Stimulated activated effector memory CD8-positive, alpha-beta T cell treated with anti-CD3 and anti-CD28 coated beads, Interleukin-12 subunit alpha, Interleukin-12 subunit beta, amount 100 ng/mL, for 72 hours (primary cell): ENCODE data around the gene TSKS.

Experiments used
- ATAC-seq: fragments of 150-1000 bp; cut with Tn5 transposase; 2 replicates; pipeline ENCODE4 v1.10.0; 2021
- DNase-seq, 2 donors: peaks; one replicate each; pipeline ENCODE4 v3.0.0; 2021 to 2022; ENCODE audit warnings: low spot score in 2 of 2
- H3K27ac Mint-ChIP-seq: one replicate; pipeline ENCODE4 v1.8.0; 2022; ENCODE audit warnings: mild to moderate bottlenecking, mixed read lengths
- H3K36me3 Mint-ChIP-seq: one replicate; pipeline ENCODE4 v1.8.0; 2022; ENCODE audit warnings: mild to moderate bottlenecking, mixed read lengths
- H3K4me1 Mint-ChIP-seq: one replicate; pipeline ENCODE4 v1.8.0; 2022; ENCODE audit warnings: mixed read lengths
- H3K4me3 Mint-ChIP-seq: one replicate; pipeline ENCODE4 v1.8.0; 2022; ENCODE audit warnings: mild to moderate bottlenecking, mixed read lengths
- H3K9me3 Mint-ChIP-seq: one replicate; pipeline ENCODE4 v1.8.0; 2022; ENCODE audit warnings: mixed read lengths

The TSKS gene, protein sequence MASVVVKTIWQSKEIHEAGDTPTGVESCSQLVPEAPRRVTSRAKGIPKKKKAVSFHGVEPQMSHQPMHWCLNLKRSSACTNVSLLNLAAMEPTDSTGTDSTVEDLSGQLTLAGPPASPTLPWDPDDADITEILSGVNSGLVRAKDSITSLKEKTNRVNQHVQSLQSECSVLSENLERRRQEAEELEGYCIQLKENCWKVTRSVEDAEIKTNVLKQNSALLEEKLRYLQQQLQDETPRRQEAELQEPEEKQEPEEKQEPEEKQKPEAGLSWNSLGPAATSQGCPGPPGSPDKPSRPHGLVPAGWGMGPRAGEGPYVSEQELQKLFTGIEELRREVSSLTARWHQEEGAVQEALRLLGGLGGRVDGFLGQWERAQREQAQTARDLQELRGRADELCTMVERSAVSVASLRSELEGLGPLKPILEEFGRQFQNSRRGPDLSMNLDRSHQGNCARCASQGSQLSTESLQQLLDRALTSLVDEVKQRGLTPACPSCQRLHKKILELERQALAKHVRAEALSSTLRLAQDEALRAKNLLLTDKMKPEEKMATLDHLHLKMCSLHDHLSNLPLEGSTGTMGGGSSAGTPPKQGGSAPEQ

GRCh38 chr19:49763230-49763629 is at the start of gene TSKS:
Gene TSKS (minus strand): TSS chr19:49763306. CDS start chr19:49763247, 59 bp downstream.
- no peak for ATAC-seq
- DNase-seq, result no peak
- Mint-ChIP-seq H3K36me3 (peaks cover 8% of the 10 kb centered on the region), H3K27ac (peak within 1 kb of the TSS; percentile 11), H3K4me3 (no peak within 1 kb of the TSS), H3K9me3 (no peaks in the 10 kb centered on the region), H3K4me1 (peaks cover 21% of the 10 kb centered on the region)

DNA sequence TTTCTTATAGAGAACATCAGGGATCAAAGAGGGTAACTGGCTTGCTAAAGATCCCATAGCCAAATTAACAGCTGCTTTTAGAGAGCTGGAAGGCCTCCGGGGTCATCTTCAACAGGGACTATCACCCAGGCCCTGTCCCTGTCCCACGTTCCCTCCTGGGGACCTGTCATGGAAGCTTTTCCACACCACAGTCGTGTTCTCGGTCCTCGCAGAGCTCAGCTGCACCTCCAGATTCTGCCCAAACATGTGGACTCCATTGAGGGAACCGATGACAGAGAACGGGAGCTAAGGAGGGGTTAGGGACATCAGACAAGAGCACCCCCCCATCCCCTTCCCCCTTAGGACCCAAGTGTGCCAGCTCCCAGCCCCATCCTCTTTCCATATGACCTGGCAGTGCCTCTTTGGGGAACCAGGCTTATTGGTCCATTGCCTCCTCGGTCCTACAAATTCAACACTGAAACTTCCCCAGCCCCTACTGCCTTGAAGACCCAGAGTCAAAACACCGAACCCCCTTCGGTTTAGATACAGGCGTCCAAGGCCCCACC is 49.4 kb upstream of the TSKS start:
- peaks cover 53% of the 10 kb centered on the region for H3K4me1 Mint-ChIP-seq
- peak overlapping the region; percentile 85 for H3K4me3 Mint-ChIP-seq
- no peaks in the 10 kb centered on the region for H3K9me3 Mint-ChIP-seq
- H3K36me3 Mint-ChIP-seq, result peaks cover 41% of the 10 kb centered on the region
- no peak for ATAC-seq
- no peak for DNase-seq
- peak overlapping the region; percentile 98 for H3K27ac Mint-ChIP-seq

DNA sequence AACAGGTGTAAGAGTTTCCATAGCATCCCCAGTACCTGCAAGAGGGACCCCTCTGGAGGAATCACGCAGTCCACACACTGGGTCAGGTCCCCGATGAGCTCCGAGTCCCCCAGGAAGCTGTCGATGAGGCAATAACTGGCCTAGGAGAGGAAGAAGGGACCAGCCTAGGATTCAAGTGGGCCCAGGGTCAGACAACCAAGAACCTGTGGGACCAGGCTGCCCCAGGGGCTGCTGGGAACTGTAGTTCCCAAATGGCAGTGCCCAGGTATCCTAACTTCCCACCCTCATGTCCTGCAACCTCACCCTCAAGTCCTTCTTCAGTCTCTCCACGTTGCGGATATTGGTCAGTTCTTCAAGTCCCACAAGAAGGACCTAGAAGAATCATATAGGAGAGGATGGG is 48.2 kb upstream of the TSKS start:
- no peak for DNase-seq
- peaks cover 52% of the 10 kb centered on the region for H3K4me1 Mint-ChIP-seq

GRCh38 chr19:49809941-49810389 is 46.9 kb upstream of the TSKS start:
- DNase-seq, result no peak
- Mint-ChIP-seq H3K36me3 (peaks cover 39% of the 10 kb centered on the region), H3K4me3 (peak overlapping the region; percentile 85), H3K27ac (peak overlapping the region; percentile 88), H3K9me3 (no peaks in the 10 kb centered on the region), H3K4me1 (peaks cover 52% of the 10 kb centered on the region)
- no peak for ATAC-seq

More for the DNA sequence above, 48.2 kb upstream of the TSKS start:
- peak overlapping the region; percentile 85 for H3K4me3 Mint-ChIP-seq
- peak overlapping the region; percentile 34 for H3K27ac Mint-ChIP-seq
- H3K36me3 Mint-ChIP-seq, result peaks cover 37% of the 10 kb centered on the region
- no peak for ATAC-seq
- no peaks in the 10 kb centered on the region for H3K9me3 Mint-ChIP-seq

DNA sequence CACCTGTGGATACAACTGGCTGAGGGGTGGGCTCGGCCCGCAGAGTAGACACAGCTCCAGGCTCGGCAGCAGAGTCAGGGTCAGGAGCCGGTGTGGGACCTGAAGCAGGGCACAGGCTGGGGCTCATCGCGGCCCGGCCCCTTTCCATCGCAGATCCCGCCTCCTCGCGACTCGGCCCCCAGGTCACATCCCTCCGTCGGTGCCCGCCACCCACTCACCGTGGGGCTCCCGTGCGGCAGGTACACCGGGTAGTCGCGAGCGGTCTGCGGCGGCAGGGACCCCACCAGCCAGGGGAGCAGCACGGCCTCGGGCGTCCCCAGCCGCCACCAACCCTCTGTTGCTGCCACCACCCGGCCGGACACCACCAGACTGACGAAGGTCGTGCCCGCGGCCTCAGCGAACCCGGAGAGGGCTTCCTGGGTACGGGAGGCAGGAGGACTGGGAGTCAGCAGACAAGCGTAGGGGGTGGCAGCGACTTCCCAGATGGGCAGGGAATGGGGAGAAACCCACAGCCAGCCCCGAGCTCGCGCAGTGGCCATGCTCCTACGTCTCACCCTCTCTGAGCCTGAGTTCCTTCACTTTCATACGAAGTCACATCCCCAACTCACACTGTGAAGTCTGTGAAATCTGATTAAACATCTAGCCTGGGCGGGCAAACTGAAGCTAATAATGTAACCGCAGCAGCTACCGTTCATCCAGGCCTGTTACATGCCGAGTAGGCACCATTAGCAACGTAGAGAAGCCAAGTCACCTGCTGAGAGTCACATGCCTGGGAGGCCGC is 46.2 kb upstream of the TSKS start:
- Mint-ChIP-seq H3K4me3 (peak overlapping the region; percentile 85), H3K9me3 (no peaks in the 10 kb centered on the region), H3K36me3 (peaks cover 42% of the 10 kb centered on the region), H3K27ac (peak overlapping the region; percentile 88), H3K4me1 (peaks cover 49% of the 10 kb centered on the region)
- DNase-seq (peak; percentile 41 to 69), ATAC-seq (peak; percentile 55)

GRCh38 chr19:49808711-49809159 is 45.6 kb upstream of the TSKS start:
- H3K27ac Mint-ChIP-seq, result peak overlapping the region; percentile 88
- no peaks in the 10 kb centered on the region for H3K9me3 Mint-ChIP-seq
- peaks cover 45% of the 10 kb centered on the region for H3K4me1 Mint-ChIP-seq
- peak overlapping the region; percentile 85 for H3K4me3 Mint-ChIP-seq
- DNase-seq (peak; percentile 72 to 87), ATAC-seq (peak; percentile 52)
- peaks cover 45% of the 10 kb centered on the region for H3K36me3 Mint-ChIP-seq

GRCh38 chr19:49807904-49808675 is 45.0 kb upstream of the TSKS start:
- DNase-seq (no peak), ATAC-seq (no peak)
- Mint-ChIP-seq H3K9me3 (no peaks in the 10 kb centered on the region), H3K4me3 (peak overlapping the region; percentile 85), H3K4me1 (peaks cover 40% of the 10 kb centered on the region), H3K27ac (peak overlapping the region; percentile 88), H3K36me3 (peaks cover 44% of the 10 kb centered on the region)

DNA sequence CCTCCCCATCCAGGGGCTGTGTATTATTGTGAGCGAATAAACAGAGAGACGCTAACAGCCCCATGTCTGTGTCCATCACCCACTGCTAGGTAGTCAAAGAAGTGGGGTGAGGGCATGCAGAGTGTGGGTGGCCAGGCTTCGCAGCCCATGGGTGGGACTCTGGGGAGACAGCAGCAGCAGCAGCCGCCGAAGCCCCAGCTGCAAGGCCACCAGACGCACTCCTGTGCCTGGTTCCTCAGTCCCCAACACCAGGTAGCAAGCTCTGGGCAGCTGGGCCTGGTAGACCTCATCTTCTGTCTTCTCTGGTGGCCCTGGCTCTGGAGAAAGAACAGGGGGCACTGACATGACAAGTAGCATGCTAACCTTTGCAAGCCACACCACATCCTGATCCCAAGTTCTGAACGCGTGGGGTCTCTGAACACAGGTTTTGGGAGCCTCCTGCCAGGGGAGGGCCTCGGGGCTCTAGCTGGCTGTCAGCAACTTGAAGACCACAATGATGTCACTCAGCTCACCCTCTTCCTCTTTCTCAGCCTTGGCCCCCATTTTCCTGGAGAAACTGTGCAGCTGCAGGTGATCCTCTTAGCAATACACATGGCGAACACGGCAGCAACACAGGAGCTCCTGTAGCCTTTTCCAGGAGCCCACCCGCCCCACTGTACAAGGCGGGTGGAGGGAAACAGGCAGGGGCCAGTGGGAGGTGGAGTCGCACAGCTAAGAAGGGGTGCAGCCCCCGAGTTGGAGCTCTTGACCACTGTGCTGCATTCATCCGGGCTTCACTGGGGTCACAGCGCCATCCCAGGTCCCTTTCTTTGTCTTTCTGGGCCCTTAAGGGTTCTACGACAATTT is 44.2 kb upstream of the TSKS start:
- no peak for DNase-seq
- Mint-ChIP-seq H3K36me3 (peaks cover 43% of the 10 kb centered on the region), H3K4me1 (peaks cover 32% of the 10 kb centered on the region), H3K27ac (peak overlapping the region; percentile 58), H3K9me3 (no peaks in the 10 kb centered on the region), H3K4me3 (no peak overlapping the region)
- ATAC-seq, result no peak

- no peak for DNase-seq
- ATAC-seq, result no peak
- H3K36me3 Mint-ChIP-seq, result peaks cover 47% of the 10 kb centered on the region
- no peak overlapping the region for H3K4me3 Mint-ChIP-seq
- H3K9me3 Mint-ChIP-seq, result no peaks in the 10 kb centered on the region
- H3K4me1 Mint-ChIP-seq, result peaks cover 27% of the 10 kb centered on the region
- peak overlapping the region; percentile 55 for H3K27ac Mint-ChIP-seq
Observed at GRCh38 chr19:49806620-49806959, 43.5 kb upstream of the TSKS start.

DNA sequence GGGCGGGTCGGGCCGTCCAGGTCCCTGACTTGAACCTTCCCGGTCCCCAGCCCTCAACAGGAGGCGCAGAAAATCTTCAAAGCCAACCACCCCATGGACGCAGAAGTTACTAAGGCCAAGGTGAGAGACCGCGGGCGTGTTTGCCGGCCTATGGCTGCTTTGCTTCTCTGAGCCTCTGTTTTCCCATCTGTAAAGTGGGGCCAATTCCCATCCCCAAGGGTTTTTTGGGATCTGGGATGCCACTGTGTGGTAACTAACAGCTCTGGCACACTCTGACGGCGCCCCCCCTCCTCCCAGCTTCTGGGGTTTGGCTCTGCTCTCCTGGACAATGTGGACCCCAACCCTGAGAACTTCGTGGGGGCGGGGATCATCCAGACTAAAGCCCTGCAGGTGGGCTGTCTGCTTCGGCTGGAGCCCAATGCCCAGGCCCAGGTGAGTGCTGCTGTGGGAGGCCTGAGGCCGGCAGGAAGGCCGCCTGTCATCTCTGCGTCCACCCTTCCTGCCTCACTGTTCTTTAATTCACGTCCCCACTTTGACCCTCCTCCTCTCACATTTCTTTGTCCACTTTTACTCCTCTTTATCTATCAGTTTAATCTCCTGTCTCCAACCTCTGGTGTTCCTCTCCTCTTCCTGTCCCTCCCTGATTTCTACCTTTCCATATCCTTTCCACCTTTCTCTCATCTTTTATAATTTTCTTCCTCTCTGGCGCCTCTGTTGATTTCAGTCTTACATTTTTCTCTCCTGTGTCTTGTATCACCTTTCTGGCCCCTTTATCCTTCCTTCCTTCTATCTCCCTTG is 42.9 kb upstream of the TSKS start:
- ATAC-seq (no peak), DNase-seq (no peak)
- Mint-ChIP-seq H3K36me3 (peaks cover 47% of the 10 kb centered on the region), H3K27ac (peak overlapping the region; percentile 55), H3K4me3 (no peak overlapping the region), H3K9me3 (no peaks in the 10 kb centered on the region), H3K4me1 (peaks cover 27% of the 10 kb centered on the region)

- Mint-ChIP-seq H3K27ac (peak overlapping the region; percentile 23), H3K4me1 (peaks cover 13% of the 10 kb centered on the region)
- DNase-seq, result no peak
Observed at GRCh38 chr19:49803529-49803856, 40.4 kb upstream of the TSKS start.

DNA sequence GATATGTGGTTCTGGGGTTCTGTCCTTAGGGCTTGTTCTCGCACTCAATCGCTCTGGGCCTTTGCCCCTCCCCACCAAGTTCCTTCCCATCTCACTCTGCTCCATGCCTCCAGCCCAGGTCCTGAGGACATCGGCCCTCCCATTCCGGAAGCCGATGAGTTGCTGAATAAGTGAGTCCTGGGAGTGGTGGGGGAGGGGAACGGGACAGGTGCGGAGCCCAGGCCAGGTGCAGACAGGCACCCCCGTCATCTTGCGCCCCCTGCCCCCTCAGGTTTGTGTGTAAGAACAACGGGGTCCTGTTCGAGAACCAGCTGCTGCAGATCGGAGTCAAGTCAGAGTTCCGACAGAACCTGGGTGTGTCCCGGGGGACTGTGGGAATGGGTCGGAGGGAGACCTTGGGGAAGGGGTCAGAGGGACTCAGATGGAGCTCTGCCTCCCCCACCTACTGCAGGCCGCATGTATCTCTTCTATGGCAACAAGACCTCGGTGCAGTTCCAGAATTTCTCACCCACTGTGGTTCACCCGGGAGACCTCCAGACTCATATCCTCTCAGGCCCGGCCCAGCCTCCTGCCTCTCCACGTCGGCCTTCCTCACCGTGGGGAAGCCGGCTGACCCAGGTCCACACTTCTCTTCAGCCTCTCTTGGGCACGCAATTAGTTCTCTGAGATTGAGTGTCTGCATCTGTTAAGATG is 39.9 kb upstream of the TSKS start:
- H3K4me1 Mint-ChIP-seq, result peaks cover 8% of the 10 kb centered on the region
- peaks cover 55% of the 10 kb centered on the region for H3K36me3 Mint-ChIP-seq
- H3K27ac Mint-ChIP-seq, result peak overlapping the region; percentile 23
- H3K9me3 Mint-ChIP-seq, result no peaks in the 10 kb centered on the region
- no peak for ATAC-seq
- H3K4me3 Mint-ChIP-seq, result no peak overlapping the region
- no peak for DNase-seq

More at GRCh38 chr19:49803529-49803856, 40.4 kb upstream of the TSKS start:
- no peak overlapping the region for H3K4me3 Mint-ChIP-seq
- peaks cover 55% of the 10 kb centered on the region for H3K36me3 Mint-ChIP-seq
- ATAC-seq, result no peak
- no peaks in the 10 kb centered on the region for H3K9me3 Mint-ChIP-seq
